Panc1 (cell line): ENCODE data around the gene RSAD1. TPM values are rescaled to one million over a fixed set of nuclear protein-coding genes. Genes with fewer than 3 reads are reported as not detected.

Experiments used
- ATAC-seq: fragments of 200-7000 bp; cut with Tn5 transposase; 2 replicates; pipeline ENCODE4 v1.9.1; 2020; ENCODE audit warnings: mild to moderate bottlenecking, moderate library complexity
- BruUV-seq: library from RNA; stranded (reverse); fragments of 400-500 nt; replicated peaks from 2 replicates; lab custom pipeline; 2021; lab: Mats Ljungman, UMichigan
- CTCF ChIA-PET: fragments of 300-600 bp; sonication (Branson Sonifier 250); formaldehyde crosslinking; loops from one replicate; lab custom pipeline; 2022; ENCODE audit warnings: antibody characterized with exemption; lab: Charles Lee
- POLR2A ChIA-PET: fragments of 300-600 bp; sonication (Branson Sonifier 250); formaldehyde crosslinking; loops from one replicate; lab custom pipeline; 2022; ENCODE audit warnings: antibody characterized with exemption; lab: Charles Lee
- DNase-seq: peaks from one replicate; pipeline ENCODE4 v3.0.0-alpha.2; 2010; ENCODE audit warnings: low read depth, low spot score
- H3K27ac ChIP-seq: 2 replicates; pipeline ENCODE4 v1.5.1; 2011; ENCODE audit warnings: mild to moderate bottlenecking, low read length, inconsistent platforms
- H3K27me3 ChIP-seq: fragments of 200-500 bp; sonication (Bioruptor generic); 2 replicates; pipeline ENCODE4 v1.6.0; 2014; ENCODE audit warnings: low read length, inconsistent platforms; ENCODE audit not compliant: control insufficient read depth, insufficient read depth
- H3K36me3 ChIP-seq: fragments of 200-500 bp; sonication (Bioruptor generic); 2 replicates; pipeline ENCODE4 v1.5.1; 2014; ENCODE audit warnings: inconsistent platforms, mild to moderate bottlenecking, low read length, moderate library complexity; ENCODE audit not compliant: control insufficient read depth, insufficient read depth
- H3K4me1 ChIP-seq: 2 replicates; pipeline ENCODE4 v1.5.1; 2011; ENCODE audit warnings: inconsistent platforms, mild to moderate bottlenecking, low read length, moderate library complexity; ENCODE audit not compliant: control insufficient read depth, insufficient read depth
- H3K4me3 ChIP-seq, 2 experiments: 2 replicates each; pipeline ENCODE4 v1.5.1; 2011 to 2012; ENCODE audit warnings: low read depth in 2 of 2, low read length in 2 of 2, mild to moderate bottlenecking in 2 of 2, inconsistent platforms in 1 of 2, moderate library complexity in 1 of 2
- H3K9me3 ChIP-seq: fragments of 200-500 bp; sonication (Bioruptor generic); 2 replicates; pipeline ENCODE4 v1.5.1; 2014; ENCODE audit warnings: low read depth, mild to moderate bottlenecking, inconsistent platforms, low read length, moderate library complexity; ENCODE audit not compliant: control insufficient read depth, insufficient read depth
- CTCF ChIP-seq: fragments of 450-650 bp; IDR thresholded peaks from 2 replicates; pipeline ENCODE4 v1.5.1; 2017; ENCODE audit warnings: mild to moderate bottlenecking
- POLR2AphosphoS5 ChIP-seq: IDR thresholded peaks from 2 replicates; pipeline ENCODE4 v1.6.1; 2012; ENCODE audit warnings: mild to moderate bottlenecking, low read depth, low read length, moderate library complexity
- REST ChIP-seq, 2 experiments: IDR thresholded peaks; 2 replicates each; pipeline ENCODE4 v1.6.1; 2011 to 2012; ENCODE audit warnings: low read depth in 2 of 2, control low read depth in 1 of 2, low read length in 1 of 2, mild to moderate bottlenecking in 1 of 2, moderate library complexity in 1 of 2; ENCODE audit not compliant: insufficient read depth in 1 of 2
- SIN3A ChIP-seq: IDR thresholded peaks from 2 replicates; pipeline ENCODE4 v1.6.1; 2012; ENCODE audit warnings: low read depth, mild to moderate bottlenecking, low read length, moderate library complexity, borderline replicate concordance; ENCODE audit not compliant: insufficient read depth
- TCF7L2 ChIP-seq: IDR thresholded peaks from 2 replicates; pipeline ENCODE4 v1.6.1; 2011; ENCODE audit warnings: mild to moderate bottlenecking, low read depth, low read length, inconsistent platforms
- in situ Hi-C: cut with HindIII; loops from 2 replicates; pipeline ENCODE4 v1.10.0; 2016; ENCODE audit warnings: low sequenced_read_pairs, low pct_unique_long_range_greater_than_20kb
- intact Hi-C: fragments of 100-400 bp; cut with micrococcal nuclease; formaldehyde crosslinking; loops from one replicate; pipeline ENCODE4 v1.10.0; 2022; ENCODE audit not compliant: unreplicated experiment
- total RNA-seq: library from RNA; stranded (reverse); gene quantifications from one replicate; pipeline ENCODE4 v1.2.1, GENCODE V29; 2021; ENCODE audit not compliant: unreplicated experiment

RSAD1 gene
- total RNA-seq, 1 experiment from 2014 or later = 40.2 TPM

- Histone ChIP-seq H3K9me3 (no peaks in the 10 kb centered on the region), H3K36me3 (no peaks in the 10 kb centered on the region; the same call in 1 of the 2 replicates), H3K4me3 (no peak overlapping the region), H3K27ac (no peak overlapping the region), H3K27me3 (no peaks in the 10 kb centered on the region), H3K4me1 (peaks cover 11% of the 10 kb centered on the region)
- no peak for ATAC-seq
- no peak for DNase-seq
- POLR2A ChIA-PET = interaction anchor here (0.7 kb wide), 1 partner anchor 24 kb away, joined by 3 read pairs; no protein-coding TSS in a partner anchor
- CTCF ChIA-PET = no interaction called here
- in situ Hi-C loops = no loop called here
- no TSS peak for BruUV-seq
- TF ChIP-seq REST (IDR thresholded peaks at IDR 0.05; ENCODE audit: insufficient read depth in 1 of 2, low read depth in 2 of 2, low read length in 1 of 2) (no peak), SIN3A (no peak), CTCF (no peak), POLR2AphosphoS5 (no peak), TCF7L2 (no peak)
- intact Hi-C loops = no loop called here
Measured at GRCh38 chr17:50527949-50528474, 49.4 kb downstream of the RSAD1 start.

GRCh38 chr17:50529849-50530248 lies 51.2 kb downstream of the RSAD1 start:
- ATAC-seq (no peak), DNase-seq (no peak)
- Histone ChIP-seq H3K4me1 (peaks cover 28% of the 10 kb centered on the region), H3K27ac (no peak overlapping the region), H3K36me3 (no peaks in the 10 kb centered on the region; the same call in 1 of the 2 replicates), H3K9me3 (no peaks in the 10 kb centered on the region), H3K4me3 (no peak overlapping the region), H3K27me3 (no peaks in the 10 kb centered on the region)
- POLR2A ChIA-PET = no interaction called here
- in situ Hi-C loops (no loop called here), intact Hi-C loops (loop anchor here (5.0 kb wide), 1 partner anchor 48 kb away; no protein-coding TSS in a partner anchor)
- no TSS peak for BruUV-seq
- TF ChIP-seq TCF7L2 = no peak
- no peak for TF ChIP-seq CTCF
- TF ChIP-seq REST (IDR thresholded peaks at IDR 0.05; ENCODE audit: insufficient read depth in 1 of 2, low read depth in 2 of 2, low read length in 1 of 2) = no peak
- no peak for TF ChIP-seq POLR2AphosphoS5
- TF ChIP-seq SIN3A = no peak
- CTCF ChIA-PET = no interaction called here
